ENCODE results near the gene MARVELD1. TPM values are rescaled to one million over a fixed set of nuclear protein-coding genes. Genes with fewer than 3 reads are reported as not detected.
"Not testable (repeated sequence)": the region's sequence is repeated elsewhere in the genome, so short reads cannot be mapped to it uniquely, and the experiment has no call there.

The MARVELD1 gene
- total RNA-seq (2014; rRNA removed; shearing (Covaris generic)) = 24.8 and 46.3 TPM in 2 replicates

DNA sequence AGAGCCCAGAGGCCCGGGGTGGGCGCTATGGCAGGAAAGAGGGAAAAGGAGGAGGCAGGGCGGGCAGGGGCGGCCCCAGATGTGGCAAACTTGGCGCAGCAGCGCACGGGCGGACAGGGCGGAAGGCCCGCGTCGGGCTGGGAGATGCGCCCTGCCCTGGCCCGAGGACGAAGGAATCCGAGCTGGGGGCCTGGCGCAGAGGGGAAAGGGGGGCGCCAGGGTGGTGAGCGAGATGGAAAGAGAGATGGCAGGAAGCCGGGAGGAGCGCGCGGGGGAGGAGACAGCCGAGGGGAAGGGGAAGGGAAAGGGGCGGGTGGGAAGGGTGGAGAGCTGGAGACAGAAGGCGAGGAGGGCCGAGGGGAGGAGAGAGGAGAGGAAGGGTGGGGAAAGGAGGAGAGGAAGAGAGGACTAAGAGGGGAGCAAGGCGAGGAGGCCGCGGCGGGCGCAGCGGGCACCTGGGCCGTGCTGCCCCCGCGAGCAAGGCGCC lies at the start of gene MARVELD1:
Gene MARVELD1 (plus strand): TSS at position 392 of the 487 bp plus-strand sequence. CDS start 147 bp downstream, outside the sequence.
- peak; percentile 64 for DNase-seq (ENCODE audit: low read depth)

DNA sequence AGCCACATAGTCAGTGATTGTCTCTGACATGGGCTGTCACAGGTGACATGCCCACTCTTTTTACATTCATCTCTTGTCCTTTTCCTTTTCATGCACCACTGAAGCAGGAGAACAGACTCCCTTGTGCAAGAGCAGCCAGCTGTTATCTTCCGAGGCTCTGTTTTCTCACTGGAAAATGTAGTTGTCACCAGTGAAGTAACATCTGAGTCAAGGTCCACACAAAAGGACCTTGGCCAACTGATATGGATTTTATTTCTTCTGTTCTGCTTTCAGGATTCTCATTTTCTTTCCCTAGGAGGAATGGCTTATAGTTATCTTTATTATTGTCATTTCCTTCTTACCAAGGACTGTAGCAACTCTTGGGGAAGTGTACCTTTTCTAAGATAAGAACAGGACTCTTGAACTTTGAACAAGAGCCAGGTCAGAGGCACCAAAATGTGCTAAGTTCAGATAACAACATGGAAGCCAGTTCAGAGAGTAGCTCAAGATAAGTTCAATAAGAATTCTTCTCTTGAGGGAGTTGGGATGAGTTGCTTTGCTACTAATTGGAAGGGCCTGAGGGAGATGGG lies 49.2 kb upstream of the MARVELD1 start:
- no peak for DNase-seq (ENCODE audit: low read depth)

DNA sequence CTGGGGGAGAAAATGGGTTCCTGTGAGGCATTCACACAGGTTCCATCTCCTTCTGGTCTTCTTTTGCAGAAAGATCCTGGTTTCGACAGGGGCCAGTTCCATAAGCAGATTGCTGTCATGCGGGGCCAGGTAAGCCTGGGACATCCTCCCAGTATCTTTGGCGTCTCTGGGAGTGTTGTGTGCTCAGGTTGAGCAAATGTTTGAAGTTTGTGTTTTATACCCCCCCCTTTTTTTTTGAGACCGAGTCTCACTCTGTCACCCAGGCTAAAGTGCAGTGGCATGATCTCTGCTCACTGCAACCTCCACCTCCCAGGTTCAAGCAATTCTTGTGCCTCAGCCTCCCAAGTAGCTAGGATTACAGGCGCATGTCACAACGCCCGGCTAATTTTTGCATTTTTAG lies 46.5 kb upstream of the MARVELD1 start:
- no peak for DNase-seq (ENCODE audit: low read depth)

DNA sequence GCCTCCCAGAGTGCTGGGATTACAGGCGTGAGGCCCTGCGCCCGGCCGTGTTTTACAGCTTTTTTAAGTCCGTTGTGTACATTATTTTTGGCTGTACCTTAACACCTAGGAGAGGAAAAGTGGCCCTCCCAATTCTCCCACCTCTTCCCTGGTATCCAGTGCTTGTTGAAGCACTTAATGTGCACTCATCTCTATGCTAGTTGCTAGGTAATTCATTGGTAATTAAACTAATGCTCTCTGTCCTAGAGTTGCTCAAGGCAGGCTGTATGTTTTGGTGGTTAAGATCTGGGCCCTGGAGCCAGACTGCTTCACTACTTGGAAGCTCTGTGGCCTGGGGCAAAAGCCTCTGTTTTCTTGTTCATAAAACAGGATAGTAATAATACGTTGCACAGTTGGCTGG lies 46.1 kb upstream of the MARVELD1 start:
- DNase-seq (ENCODE audit: low read depth) = no peak

DNA sequence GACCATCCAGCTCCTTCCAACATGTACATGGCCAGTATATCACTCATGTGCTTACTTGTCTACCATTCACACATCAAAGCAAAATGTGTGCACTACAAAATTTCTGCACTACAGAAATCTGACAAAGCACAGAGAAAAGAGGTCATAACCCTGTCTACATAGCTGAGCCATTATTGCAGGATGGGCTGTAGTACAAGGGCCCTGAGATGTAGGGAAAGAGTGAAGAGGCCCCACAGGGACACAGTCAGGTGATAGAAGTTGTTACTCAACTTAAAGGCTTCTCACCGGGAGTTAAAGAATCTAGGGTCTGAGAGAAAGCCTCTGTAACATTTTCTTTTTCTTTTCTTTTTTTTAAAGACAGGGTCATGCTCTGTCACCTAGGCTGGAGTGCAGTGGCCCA lies 44.0 kb upstream of the MARVELD1 start:
- no peak for DNase-seq (ENCODE audit: low read depth)

DNA sequence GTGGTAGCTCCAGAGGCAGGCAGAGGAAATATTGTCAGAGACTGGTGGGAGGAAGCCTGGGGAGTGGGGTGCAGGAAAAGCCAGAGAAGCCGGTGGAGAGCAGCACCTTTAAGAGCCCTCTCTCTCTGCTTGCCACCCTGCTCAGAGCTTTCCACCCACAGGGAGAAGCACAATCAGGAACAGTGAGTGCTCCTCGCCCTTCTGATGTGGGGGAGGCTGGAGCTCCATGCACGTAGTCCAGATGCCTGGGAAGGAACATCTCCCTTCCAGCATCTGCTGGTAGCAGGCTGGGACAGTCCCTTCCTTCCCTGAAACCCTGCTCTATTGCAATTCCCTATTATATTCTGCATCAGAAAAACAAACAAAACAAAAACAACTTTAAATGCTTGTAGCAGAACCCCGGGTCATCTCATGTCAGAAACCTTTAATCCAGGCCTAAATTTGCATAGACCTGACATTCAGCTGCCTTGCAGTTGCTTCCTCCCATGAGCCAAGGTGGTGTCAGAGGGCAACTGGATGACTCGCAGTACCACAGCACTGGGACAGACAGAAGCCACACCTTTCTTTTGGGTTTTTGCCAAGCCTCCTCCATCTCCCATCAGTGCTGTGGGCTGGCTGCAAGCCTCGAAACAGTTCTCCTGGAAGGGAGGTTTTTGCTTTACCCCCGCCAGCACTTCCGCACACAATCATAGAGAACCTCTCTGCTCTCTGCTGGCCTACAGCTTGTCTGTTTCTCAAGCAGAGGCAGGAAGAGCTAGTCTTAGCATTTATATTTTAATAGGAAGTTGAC lies 39.6 kb upstream of the MARVELD1 start:
- peak; percentile 72 for DNase-seq (ENCODE audit: low read depth)

DNA sequence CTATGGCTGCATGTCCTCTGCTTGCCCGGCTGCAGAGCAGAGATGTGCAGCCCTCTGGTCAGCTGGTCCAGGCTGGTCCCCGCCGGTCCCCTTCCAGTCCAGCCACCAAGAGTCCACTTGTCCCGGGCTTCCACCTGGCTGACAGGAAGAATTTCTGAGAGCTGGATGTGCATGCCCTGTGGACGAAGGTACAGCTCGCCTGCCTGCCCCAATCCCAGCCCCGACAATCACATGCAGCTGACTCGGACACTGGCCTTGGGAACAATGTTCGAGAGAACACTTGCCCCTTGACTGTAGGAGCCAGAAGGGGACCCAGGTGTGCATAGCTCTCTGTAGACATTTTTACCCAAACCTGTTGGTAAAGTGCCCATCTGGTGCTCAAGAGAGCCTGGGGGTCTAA lies 38.3 kb upstream of the MARVELD1 start:
- DNase-seq (ENCODE audit: low read depth) = no peak

DNA sequence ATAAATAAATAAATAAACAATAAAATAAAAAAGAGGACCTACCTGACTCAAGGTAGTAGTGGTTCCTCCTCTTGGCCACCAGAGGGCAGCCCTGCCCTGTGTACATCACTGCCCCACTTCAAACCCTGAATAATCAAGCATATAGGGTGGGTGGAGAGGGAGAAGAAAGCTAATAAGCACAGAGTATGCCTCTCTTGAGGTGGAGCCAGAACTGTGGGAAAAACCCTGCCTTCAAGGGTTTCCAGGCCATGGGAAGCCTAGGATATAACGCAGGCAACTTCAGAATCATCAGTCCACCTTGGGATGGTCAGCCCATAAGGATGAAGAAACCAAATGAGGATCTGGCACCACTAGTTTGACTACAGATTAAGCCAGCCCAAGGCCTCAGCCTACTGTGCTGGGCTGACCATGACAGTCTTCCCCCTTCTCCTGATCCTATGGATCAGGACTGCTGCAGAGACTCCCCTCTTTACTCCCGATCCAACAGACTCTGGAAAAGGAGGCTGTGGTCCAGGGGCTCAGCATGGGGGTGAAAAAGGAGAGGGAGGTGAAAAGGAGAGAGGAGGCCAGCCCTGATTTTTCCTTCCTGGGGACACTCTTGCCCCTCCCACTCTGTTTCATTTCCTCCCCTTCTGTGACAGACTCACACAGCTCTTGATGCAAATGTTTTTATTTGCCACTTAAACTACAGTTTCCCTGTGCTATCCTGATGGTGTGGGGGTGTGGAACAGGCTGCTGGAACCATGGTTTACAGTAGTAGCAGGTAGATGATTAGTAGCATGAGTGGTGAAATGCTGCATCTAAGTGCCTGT lies 36.6 kb upstream of the MARVELD1 start:
- peak; percentile 44 for DNase-seq (ENCODE audit: low read depth)

DNA sequence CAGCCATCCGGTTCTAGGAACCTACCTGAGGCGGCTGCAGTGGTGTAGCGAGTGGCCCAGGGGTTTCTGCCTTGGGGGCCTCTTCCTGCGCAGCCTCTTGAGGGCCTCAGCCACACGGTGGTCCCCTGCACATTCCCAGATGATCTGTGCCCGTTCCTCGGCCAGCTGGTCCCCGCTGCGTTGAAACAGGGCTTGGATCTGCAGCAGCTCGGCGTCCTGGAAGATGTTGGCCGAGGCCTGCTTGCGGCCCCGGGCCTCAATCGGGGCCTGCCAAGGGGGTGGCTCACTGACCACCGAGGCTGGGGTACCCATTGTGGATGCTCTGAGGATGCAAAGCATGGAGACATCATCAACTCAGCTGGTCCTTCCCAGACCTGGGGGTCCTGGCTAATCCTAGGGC lies 33.9 kb upstream of the MARVELD1 start:
- DNase-seq (ENCODE audit: low read depth) = no peak

DNA sequence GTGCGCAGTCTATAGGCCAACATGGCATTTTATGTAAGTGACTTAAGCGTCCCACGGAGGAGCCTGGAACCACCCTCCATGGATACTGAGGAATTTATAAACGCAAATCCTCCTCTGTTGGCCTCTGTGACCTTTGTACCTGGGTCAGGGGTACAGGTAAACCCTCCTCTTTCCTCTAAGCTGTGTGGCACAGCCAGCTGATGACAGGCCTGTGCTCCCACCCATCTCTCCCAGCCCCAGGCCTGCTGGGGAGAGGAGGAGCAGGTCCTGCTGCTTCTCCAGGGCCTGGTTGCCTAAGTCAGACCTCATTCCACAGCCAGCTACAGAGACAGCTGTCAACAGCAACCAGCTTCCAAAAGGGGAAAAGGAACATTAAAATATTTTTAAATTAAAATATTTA lies 31.5 kb upstream of the MARVELD1 start:
- DNase-seq (ENCODE audit: low read depth) = no peak

DNA sequence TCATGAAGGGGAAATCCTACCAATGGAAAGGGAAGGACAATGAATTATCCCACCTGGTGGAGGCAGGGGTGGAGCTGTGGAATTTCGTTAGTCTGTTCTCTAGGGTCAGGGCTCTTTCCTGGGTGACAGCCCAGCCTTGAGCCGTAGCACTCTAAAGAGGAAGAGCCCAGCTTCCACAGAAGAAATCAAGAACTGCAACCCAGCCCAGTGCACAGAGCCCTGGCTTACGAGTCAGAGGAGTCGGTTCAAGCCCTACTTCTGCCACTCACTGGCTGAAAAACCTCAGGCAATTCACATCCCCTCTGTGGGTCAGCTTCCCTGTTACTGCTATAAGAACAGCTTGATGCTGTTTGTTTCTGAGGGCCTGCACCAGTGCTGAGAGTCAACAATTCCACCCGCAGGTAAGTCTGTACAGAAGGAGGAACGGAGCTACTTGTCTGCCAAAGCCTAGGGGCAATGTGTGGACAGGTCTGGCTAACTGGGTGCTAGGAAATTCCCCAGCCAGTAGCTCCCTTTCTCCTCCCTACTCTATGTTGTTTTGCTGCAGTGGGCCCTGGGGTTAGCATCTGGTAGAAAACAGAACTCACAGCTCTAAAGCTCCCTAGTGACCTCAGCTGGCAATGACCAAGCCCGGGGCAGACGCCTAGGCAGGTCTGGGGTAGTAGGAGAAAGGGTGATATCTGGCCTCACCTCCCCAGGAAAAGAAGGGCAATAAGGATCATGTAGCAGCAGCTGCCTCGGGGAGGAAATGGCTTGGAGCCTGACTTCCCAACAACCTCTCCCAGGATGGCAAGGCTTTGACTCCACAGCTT lies 29.8 kb upstream of the MARVELD1 start:
- DNase-seq (ENCODE audit: low read depth) = peak; percentile 70

DNA sequence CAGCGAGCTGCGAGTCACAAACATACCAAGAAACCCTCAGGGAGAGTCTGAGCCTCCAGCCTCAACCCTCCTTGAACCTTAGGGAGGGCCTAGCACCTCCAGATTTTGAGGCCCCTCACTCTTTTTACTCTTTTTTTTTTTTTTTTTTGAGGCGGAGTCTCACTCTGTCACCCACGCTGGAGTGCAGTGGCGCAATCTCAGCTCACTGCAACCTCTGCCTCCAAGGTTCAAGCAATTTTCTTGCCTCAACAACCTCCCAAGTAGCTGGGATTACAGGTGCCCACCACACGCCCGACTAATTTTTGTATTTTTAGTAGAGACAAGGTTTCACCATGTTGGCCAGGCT lies 29.2 kb upstream of the MARVELD1 start:
- DNase-seq (ENCODE audit: low read depth) = not testable (repeated sequence)

DNA sequence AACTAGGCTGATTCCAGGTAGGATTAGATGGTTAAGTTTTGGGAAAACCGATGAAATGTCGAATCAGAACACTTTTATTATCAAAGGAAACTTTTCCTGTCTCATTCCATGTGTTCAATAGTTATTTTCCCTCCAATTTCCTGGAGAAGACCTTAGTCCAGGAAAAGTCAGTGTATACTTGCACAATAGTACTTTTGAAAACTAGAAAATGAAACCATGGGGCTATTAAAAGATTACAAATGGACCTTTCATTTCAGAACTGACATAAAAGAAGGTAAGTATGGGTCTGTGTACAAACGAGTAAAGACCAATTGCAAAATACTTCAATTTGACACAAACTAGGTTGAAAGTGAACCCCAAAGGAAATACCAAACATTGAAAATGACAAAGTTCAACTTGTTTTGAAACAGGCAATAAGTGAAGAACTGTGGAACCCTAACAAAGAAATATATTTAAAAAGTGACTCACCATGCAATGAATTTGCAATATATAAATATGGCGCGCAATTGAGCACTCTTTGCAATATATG lies 28.6 kb upstream of the MARVELD1 start:
- DNase-seq (ENCODE audit: low read depth) = no peak

DNA sequence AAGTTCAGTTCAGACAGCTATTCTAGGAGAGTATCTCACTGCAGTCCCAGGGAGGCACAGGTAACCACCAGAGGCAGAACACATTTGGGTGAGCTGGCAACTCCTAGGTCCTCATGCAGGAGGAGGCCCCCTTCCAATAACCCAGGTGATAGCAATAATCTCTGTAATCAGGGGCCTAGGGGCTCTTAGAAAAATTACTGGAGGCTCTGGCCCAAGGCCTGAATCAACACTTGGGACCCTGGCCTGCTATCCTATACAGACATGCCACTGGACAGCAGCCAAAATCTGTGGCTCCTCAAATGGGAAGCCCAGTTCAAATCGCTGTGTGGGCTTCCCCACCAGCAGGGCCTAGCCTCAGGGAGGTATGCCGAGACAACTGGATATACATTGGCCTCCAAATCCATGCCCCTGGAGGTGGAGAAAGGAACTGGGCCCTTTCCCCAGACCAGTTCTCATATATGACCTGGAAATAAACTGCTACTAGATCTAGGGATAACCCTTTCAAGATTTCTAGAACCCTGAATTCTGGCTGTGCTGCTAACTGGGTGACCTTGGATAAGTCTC lies 28.1 kb upstream of the MARVELD1 start:
- peak; percentile 33 for DNase-seq (ENCODE audit: low read depth)

DNA sequence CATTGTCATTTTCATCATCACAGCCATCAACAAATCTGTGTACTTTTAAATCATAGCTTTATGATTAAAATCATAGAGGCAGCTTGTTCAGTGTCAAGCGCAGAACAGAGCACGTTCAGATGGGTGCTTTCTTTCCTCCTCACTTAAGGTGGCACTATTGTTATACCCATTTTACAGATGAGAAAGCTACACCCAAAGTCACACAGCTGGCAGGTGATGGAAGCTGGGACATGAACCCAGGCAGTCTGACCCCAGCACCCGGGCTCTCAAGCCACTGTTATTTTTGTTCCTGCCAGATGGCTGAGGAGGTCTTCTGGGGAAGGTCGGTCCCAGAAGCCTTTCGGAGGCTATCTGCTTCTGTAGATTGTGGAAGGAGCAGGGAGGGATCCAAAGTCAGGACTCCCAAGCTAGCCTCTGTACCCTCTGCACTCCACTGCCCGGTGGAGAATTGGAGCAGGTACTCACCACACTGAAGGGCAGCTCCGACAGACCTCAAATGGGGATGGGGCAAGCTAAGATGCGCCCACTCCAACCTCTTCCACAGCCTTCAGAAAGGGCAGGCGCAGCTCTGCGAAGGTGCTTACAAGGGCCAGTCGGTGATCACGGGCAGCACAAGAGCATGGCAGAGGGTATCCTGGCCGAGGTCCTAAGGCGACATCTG lies 27.1 kb upstream of the MARVELD1 start:
- no peak for DNase-seq (ENCODE audit: low read depth)

DNA sequence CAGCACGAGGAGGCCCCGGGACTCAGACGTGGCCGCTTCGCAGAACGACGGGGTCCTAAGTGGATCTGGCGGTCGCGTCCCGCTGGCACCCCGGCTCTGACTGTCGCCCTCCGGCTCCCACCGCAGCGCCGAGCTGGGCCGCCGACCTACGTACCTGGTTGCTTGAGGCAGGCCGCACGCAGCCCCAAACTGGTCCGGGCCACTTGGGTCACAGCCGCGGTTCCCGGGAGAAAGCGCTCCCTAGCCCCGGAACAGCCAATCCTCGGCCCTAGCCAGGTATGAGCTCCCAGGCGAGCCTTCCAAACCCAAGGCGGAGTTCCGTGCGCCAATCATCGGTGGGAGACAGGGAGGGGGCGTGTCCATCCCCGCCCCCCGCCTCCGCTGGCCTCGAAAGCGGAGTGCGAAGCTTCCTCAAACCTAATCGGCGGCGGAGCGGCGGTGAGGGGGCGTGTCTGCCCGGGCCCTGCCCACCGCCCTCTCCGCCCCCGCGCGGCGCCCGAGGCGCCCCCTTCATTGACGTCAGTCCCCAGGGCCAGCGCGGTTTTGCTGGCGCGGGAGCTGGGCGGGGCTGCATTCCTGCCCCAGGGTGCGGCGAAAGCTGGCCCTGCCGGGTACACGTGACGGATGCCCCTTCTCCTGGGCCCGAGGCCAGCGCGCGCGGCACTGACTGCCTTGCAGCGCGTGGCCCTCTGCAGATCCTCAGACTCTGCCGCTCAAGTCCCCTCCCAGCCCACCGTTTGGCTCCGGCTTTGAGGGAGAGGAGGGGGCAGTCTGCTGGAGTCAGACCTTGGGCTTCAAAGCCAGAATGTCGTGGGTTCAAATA lies 26.4 kb upstream of the MARVELD1 start, which contains the start of gene AVPI1:
Gene AVPI1 (minus strand): TSS at position 280 of the 823 bp plus-strand sequence. CDS start 7,336 bp downstream, outside the sequence.
- DNase-seq (ENCODE audit: low read depth) = peak; percentile 97

DNA sequence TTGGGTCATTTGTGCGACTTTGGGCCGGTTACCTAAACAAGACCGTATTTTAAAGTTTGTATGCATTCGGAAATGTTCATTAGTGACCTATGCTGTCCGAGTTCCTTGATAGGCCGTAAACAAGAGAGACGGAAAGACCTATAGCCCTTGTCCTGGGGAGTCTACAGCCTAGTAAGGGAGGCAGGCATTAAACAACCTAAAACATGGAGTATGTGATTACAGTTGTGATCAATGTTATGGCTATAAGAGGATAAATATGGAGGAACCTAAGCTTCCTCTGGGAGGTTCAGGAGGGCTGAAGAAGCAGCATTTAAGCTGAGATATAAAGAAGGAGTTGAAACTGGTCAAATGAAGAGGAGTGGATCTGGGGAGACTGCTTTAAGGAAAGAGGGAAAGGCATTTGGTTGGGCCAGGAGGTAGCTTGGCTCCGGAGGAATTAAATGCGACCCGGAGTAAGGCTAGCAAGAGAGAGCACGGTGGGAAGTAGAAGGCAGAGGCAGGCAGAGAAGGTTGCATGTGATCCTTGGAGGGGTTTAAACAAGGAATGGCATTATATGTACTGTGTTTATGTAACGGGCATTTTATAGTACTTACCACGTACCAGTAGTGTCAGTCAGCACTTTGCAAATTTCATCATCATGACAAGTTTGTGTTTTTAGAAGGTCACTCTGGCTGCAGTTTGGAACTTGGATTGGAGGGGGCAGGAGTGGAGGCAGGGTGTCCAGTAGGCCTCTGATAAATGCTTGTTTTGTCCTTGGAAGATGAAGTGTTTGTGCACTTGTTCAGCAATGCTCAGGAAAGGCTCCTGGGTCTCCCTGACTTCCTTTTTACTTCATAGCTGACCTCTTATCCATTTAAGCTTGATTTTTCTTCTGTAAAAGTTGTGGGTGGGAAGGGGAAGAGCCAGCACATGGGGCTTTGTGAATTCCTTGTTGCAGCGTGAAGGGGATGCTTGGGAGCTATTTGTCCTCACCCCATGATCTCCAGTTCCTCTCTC lies 25.4 kb upstream of the MARVELD1 start:
- peak; percentile 66 for DNase-seq (ENCODE audit: low read depth)

DNA sequence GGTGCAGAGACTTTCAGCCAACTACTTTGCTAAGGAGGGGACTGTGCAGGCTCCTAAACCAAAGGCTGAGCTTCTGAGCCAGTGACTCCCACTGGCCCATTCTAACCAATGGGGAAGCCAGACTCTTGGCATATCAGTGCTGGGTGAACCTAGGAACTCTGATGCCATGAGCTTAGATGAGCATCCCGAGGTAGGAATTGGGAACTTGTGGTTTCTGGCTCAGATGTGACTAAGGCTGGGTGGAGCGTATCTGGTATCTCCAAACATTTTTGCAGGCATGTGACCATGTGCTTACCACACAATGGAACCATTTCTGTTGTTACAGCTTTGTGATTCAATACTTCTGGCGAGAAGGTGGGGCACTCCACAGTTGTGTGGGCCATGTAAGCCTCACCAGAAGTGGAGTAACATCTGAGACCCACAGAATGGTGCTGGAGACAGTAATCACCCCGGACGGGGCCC lies 23.9 kb upstream of the MARVELD1 start:
- peak; percentile 96 for DNase-seq (ENCODE audit: low read depth)

All from M059J (cell line).